Stimulated activated CD4-positive, alpha-beta T cell treated with anti-CD3 and anti-CD28 coated beads, TNF-alpha, amount 100 ng/mL, for 48 hours (primary cell): ENCODE data around the gene ADARB1.

Experiments
- DNase-seq, 3 donors: peaks; one replicate each; pipeline ENCODE4 v3.0.0-alpha.2; 2020; ENCODE audit warnings: low read depth in 3 of 3

The ADARB1 gene

DNA sequence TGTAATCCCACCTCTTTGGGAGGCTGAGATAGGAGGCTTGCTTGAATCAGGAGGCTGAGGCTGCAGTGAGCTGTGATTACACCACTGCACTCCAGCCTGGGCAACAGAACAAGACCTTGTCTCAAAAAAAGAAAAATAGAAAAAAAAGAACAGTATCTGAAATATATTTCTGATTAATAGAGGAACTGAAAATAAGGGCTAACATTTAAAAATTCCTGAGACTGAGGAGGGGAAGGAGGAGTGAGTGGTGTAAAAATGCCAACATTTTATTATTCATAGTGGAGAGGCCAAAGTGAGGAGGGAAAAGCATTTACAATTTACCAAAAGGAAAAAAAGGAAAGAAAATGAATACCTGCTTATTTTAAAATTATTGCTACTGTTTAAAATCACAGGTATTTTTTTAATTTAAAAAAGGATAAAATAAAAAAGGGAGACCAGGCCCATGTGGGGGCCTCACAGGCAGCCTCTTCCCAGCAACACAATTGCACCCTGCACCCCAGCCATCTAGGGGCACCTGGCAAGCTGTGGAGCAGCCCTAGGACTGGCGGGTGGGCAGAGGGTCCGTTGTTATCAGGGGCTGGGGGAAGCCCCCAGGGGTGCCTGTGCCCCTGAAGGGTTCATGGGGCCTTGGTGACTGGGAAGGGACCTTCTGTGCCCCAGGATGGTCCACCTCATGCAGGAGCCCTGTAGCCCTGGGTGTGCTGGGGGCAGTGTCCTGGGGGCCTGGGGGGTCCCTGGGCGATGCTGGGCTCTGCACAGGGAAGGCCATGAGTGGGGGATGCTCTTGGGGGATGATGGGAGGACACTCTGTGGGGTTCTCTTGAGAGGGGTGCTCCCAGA is 34.8 kb upstream of the ADARB1 start:
- no peak for DNase-seq

DNA sequence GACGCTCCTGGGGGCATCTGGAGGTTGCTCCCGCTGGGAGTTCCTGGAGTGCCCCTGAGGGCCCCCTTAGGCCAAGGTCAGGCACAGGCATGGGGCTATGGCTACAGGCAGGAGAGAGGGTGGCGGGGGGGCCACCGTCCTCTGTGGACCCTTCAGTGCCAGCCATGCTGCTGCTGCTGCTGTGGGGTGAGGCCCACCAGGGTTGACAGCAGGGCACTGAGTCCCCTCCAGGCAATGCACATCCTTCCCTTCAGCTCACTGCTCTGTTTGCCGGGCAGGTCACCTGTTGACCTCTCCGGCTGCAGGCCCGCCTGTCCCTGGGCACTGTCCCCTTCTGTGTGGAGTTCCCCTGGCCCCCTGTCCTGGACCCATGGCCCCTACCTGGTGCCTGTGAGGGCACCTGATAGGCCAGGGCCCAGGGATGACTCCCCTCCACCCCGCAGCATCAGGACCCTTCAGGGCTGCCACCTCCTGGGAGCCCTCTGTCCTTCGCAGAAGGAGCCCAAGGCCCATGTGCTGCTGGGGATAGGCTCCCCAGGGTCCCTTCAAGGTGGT is 34.1 kb upstream of the ADARB1 start:
- DNase-seq: no peak

DNA sequence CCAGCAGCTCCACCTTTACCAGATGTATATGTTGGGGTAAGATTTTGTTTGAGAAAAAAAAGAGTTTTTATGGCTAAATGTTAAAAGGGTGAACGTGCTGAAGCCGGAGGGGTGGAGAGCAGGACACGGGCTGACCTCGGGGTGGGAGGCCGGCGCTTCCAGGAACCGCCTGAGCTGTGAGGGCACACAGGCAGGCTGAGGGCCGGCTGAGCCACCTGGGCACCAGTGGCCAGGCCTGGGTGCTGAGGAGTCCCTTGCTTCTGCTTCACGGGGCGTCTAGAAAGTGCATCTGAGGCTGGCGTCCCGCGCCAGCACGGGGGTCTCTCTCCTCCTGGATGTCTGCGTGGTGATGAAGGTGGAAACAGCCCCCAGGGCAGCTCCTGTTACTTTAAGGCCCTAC is 33.6 kb upstream of the ADARB1 start:
- no peak for DNase-seq

DNA sequence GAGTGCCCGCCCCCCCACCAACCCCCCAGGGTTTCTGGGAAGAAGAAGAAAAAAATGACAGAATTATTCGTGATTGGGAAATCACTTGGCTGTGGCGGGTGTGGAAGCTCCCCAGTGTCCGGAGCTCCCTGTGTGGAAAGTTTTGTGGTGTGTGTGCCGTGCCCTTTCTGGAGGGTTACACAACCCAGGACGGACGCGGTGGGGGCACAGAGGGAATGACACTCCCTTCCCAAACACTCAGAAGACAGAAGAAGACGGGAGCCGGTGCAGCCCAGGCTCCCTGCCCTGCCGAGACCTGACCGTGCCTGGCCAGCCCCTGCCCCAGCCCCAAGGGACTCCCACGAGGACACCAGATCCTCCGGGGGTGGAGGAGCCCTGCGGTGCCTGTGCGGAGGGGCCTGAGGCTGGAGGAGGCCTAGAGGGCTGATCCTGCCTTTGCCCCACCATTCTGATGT is 33.0 kb upstream of the ADARB1 start:
- DNase-seq: no peak

DNA sequence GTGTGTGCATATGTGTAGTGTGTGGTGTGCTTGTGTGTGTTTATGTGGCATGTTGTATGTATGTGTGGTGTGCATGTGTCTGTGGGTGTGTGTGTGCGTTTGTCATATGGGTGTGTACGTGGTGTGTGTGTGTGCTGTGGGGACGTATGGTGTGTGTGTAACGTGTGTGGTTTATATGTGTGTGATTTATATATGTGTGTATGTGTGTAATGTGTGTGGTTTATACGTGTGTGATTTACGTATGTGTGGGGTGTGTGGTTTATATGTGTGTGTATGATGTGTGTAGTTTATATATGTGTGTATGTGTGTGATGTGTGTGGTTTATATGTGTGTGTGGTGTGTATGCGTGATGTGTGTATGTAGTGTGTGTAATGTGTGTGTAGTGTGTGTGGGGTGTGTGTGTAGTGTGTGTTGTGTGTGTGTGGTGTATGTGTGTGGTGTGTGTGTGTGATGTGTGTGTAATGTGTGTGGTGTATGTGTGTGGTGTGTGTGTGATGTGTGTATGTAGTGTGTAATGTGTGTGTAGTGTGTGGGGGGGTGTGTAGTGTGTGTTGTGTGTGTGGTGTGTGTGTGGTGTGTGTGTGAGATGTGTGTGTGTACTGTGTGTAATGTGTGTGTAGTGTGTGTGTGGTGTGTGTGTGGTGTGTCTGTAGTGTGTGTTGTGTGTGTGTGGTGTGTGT is 32.3 kb upstream of the ADARB1 start:
- no peak for DNase-seq

DNA sequence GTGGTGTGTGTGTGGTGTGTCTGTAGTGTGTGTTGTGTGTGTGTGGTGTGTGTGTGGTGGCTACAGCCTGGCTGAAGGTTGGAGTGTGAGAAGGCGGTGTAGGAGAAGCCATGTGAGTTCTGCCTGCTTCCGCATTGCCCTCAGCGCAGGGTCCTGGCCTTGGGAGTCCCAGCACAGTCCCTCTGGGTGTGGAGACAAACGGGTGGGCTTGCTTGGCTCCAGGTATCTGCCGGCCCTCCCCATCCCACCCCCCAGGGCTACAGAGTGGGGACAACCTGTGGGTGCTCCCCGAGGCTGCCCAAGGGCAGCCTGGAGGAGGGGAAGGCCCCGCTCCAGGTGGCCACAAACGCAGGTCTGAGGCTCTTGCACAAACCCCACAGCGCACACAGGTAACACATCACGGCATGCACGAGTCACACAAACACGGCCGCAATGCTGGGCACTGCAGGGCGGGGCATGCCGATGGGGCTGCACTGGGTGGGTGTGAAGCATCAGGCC is 31.7 kb upstream of the ADARB1 start:
- DNase-seq: no peak

DNA sequence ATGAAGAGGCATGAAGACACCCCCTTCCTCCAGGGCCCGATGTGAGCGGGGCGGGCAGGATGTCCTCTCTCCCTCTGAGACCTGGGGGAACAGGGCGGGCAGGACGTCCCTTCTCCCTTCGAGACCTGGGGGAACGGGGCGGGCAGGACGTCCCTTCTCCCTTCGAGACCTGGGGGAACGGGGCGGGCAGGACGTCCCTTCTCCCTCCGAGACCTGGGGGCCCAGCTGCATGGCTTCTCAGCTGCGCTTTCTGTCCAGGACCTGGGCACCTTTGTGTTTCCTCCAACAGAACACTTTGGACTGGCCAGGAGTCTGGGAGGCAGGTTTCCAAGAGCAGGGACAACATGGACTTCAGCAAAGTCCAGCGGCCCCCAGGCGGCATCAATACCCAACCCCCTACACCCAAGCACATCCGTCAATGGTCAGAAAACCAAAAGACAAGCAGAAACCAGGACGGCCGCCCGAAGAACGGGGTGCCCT is 30.8 kb upstream of the ADARB1 start:
- DNase-seq: no peak

DNA sequence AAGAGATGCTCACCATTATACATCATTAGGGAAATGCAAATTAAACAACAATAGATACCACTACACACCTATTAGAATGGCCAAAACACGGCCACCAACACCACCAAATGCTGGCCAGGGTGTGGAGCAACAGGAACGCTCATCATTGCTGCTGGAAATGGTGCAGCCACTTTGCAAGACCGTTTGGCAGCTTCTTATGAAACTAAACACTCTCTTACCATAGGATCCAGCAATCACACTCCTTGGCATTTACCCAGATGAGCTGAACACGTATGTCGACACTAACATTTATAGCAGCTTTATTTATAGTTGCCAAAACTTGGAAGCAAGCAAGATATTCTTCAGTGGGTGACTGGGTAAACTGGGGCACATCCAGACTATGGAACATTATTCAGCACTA is 28.9 kb upstream of the ADARB1 start:
- DNase-seq: no peak

DNA sequence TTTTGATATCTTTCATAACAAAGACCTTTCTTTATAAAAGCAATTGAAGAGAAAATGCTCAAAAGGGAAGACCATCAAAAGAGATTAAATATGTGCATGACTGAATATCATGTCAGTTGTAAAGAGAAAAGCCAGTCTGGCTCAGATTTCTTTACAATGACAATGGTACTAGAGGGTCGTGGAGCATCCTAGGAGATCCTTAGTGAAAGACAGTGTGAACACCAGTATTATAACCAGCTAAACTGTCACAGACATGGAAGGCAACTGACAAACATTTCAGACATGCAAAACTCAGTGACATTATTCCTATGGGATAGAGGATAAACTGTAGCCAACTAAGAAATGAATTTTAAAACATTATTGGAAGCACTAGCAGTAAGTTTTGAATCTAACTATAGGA is 27.1 kb upstream of the ADARB1 start:
- no peak for DNase-seq

DNA sequence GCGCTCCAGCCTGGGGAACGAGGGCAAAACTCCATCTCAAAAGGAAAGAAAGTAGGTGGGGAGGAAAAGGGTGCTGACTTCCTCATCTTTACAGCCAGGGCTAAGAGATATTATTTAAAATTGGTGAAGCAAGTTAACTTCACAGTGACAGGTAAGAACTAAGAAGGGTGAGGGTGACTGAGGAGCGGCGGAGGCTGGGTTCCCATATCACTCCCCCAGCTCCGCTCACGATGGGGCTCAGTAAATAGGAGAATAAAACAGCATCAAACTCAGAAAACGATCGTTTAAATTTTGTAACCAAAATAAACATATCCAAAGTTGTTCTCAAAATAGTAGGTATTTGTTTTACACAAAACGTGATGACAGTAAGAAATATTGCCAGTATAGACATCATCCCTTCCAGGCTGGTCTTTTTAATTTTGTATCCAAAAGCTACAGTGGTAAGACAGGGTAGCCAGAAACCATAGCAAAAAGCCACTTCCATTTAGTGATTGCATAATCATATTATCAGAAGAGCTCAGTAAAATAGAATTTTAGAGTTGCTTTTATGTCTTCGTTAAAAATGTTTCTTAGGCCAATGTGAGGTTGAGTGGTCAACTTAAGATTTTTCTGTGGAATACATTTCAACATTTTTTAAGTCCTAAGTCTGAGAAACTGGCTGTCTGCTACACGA is 26.2 kb upstream of the ADARB1 start:
- no peak for DNase-seq

DNA sequence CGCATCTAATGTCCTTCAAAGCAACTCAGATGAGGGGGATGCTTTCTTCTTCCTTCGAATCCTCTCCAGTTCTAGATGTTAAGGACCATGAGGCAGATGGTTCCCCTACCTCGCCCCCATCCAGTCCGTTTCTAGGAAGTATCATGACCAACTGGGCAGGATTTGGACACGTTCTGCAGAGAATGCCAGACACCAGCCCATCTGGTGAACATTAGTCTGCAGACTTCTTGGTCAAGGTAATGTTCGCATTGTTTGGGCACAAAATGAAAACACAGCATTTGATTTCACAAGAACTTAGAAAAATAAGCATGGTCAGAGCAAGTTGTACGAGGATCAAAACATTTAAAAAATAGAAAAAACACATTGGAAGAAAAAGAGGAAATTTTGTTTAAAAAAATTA is 25.4 kb upstream of the ADARB1 start:
- no peak for DNase-seq

DNA sequence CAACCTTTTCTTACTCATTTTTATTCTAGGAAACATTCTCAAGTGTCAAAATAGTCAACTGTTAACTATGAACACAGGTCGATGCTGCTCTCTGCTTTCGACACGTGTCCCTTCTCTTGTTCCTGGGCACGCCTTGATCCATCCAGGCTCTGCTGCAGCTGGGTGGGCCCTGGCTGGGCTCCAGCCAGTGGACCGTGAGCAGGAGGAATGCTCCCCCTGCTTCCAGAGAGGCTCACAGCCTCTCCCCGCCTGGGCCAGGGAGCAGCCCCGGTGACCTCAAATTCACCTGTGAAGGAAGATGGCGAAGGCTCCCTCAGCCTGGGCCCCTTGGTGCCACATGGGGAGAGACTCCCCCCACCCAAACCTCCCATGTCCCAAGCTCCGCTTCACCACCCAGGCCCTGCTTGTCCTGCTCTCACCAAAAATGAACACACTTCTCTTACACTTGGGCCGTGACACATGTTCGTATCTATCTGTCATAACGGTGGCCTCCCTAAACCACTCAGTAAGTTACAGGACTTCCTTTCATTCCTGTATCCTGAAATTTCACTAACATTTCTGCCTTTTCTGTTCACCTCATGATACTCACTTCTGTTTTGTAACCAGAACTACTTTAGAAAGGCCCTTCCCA is 24.6 kb upstream of the ADARB1 start:
- DNase-seq: no peak

DNA sequence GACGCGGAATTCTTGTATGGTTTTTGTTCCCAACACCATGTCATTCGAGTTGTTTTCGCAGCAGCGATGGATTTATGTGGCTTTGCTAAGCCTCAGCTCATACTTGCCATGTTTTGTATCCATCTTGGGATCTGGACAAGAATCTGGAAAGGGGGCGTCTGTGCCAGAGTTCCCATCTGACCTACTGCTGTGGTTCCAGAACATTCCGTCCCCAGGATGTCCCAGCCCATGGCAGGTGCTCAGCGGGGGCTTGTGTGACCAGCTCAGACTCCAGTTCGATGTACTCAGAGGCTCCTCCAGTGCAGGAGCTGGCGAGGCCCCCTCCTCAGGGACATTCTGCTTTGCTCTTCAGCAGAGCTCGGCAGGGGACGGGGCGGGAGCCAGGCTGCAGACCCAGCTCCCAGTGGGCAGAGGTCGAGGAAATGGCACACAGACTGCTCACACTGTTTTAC is 24.0 kb upstream of the ADARB1 start:
- no peak for DNase-seq

DNA sequence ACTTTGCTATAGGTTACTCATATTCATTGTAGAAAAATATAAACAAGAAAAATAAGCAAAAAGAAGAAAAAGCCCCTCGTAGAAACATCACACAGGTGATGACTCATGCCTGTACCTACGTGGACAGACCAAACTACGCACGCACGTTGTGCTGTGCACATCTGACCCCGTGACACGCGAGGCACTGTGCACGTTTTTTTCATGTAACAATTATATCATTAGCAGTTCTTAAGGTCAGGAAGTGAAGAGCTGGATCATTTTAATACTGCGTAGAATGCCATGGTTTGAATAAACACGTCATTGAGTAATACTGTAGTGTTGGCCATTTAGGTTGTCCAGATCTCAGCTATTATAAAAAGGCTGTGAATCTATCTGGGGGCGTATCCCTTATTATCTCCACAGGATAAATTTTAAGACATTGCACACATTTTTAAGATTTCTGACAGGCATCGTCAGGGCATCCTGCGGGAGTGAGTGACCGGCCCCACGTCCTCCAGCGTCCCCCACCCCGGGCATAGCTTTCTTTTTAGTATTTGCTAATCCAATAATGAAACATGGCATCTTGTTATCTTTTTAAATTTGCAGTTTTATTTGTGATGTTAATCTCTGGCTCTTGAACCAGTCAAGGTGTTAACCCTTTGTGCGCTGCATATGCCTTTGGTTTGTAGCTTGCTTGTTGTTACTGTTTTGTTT is 23.4 kb upstream of the ADARB1 start:
- DNase-seq: no peak

DNA sequence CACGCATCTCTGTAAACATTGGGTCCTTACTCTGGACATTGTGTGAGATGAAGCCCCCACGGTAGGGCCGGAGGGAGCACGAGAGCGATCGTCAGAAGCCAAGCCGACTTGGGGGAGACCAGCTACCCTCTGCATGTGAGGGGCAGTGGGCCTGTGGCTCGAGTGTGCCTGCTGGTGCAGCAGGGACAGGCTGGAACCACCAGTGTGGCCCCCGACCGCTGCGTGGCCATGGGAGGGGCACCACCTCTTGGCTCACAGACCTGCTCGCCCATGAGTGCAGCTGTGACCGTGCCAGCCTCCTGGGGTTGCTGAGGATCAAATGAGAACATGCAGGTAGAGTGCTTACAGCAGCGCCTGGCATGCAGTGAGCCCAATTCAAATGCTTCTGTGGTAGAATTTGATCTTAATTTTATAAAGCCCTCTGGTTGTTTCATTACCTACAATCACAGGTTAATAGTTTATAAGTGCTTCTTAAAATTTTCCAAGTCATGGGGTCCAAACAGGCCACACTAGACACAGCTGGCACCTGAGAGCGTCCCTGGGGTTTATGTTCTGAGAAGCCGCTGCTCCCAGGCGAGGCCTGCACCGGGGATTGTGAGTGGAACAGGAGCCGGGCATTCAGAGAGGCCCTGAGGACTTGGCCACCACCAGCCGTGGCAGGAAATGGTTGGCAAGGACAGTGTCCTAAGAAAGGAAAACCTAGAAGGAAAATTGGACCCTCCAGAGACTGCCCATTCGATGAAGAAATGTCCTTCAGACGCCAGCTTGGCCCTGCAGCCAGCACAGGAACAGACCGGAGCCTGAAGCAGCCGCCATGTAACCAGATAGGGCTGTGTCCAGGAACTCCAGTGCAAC is 22.6 kb upstream of the ADARB1 start:
- no peak for DNase-seq

DNA sequence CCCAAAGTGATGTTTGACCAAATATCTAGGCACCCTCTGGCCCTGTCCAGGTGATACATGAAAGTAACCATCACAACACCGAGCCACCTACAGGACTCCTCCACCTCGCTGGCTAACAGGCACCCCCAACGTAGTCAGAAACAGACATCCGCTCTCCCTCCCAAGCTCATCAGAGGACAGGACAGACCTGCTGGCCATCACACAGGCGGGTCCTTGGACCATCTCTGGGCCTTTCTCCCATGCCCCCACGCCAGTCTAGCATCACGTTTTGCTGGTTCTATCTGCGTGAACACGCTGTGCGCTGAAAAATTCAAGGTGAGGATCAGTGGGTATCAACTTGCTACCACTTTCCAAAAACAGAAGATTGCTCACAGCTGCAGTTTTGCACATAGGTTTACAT is 21.4 kb upstream of the ADARB1 start:
- DNase-seq: no peak

DNA sequence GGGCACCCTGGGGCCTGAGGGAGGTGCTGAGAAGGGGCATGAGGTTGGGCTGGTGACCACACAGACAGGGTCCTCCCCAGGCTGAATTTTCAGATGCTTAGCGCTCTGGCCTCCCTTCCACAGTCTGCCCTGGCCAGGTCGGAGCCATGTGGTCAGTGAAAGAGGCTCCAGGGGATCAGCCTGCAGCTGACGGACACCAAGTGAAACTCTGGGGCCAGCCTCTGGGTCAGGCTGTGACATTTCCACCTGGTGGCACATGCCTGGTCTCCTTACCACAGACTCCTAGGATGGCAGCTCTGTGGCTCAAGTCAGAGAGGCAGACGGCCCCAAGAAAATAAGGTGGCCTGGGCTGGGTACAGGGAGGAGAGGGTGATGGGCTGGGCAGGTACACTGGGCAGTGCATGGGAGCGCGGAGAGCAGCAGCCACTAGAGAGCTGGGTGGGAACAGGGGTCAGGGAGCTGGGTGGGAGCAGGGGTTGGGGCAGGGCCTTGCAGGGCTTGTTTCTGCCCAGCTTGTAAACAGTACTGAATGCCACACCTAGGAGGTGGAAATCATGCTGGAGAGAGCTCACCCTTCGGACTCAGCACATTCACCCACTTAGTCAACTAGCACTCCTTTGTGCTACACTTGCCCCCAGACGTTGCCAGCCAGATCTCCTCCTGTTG is 20.7 kb upstream of the ADARB1 start:
- no peak for DNase-seq

DNA sequence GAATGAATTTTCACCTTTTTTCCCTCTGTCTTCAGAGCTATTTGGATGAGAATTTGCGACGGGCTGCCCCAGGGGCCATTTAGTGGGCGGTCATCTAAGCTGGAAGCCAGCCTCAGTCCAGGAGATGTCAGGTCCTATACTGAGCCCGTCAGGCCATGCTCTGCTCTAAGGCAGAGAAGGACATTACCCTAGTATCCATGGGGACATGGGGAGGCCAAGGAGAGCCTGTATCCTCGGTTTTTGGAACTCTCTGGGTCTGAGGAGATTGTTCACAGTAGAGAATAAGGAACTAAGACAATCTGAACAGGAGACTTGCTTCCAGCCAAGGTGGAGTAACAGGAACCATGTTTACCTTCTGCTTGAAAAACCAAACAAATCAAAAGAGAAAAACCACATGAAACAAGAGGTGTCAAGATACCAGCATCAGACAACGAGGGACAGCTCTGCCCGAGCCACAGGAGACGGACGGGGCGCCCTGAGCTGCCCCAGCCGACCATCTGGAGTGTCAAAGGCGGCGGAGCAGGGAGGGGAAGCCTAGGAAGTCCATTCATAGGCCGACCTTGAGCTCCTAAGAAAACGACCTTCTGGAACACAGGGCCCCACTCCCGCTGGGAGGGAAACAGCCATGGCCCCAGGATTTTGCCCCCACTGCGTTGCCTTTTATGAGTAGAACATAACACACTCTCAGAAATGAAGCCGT is 20.0 kb upstream of the ADARB1 start:
- DNase-seq: no peak
